ENCODE measurements around the gene TRMT44.

Gene TRMT44

GRCh38 chr4:8451440-8452182 lies 11.0 kb downstream of the TRMT44 start:
- H3K4me2 ChIP-seq (ENCODE audit: insufficient read depth, low read length): no peak overlapping the region
- H3K9me3 ChIP-seq (ENCODE audit: insufficient read depth, low read length, severe bottlenecking): no peaks in the 10 kb centered on the region
- no peak overlapping the region for H3K27ac ChIP-seq (ENCODE audit: low read length)
- no peak overlapping the region for H3K4me3 ChIP-seq (ENCODE audit: low read depth in 1 of 2, low read length in 2 of 2)
- no peak overlapping the region for H3K9ac ChIP-seq (ENCODE audit: low read depth, low read length)
- peaks cover 20% of the 10 kb centered on the region for H4K20me1 ChIP-seq (ENCODE audit: insufficient read depth, low read length)
- H2AFZ ChIP-seq (ENCODE audit: low read depth, low read length): no peak overlapping the region
- ATAC-seq (ENCODE audit: insufficient read depth, low read depth) (no peak), DNase-seq (no peak)
- TF ChIP-seq CTCF (IDR thresholded peaks at IDR 0.05; ENCODE audit: borderline replicate concordance, extremely low read depth, low read length, poor library complexity, severe bottlenecking) (no peak), EZH2 (IDR thresholded peaks at IDR 0.05; ENCODE audit: borderline replicate concordance, low read depth, low read length, severe bottlenecking) (no peak)
- peaks cover 98% of the 10 kb centered on the region for H3K36me3 ChIP-seq (ENCODE audit: insufficient read depth, low read length)
- H3K27me3 ChIP-seq (ENCODE audit: insufficient read depth, low read length, poor library complexity): no peaks in the 10 kb centered on the region
- no peaks in the 10 kb centered on the region for H3K79me2 ChIP-seq (ENCODE audit: insufficient read depth, low read length)
- no peaks in the 10 kb centered on the region for H3K4me1 ChIP-seq (ENCODE audit: insufficient read depth, low read length)

GRCh38 chr4:8453957-8454356 lies 13.4 kb downstream of the TRMT44 start:
- no peak overlapping the region for H3K4me2 ChIP-seq (ENCODE audit: insufficient read depth, low read length)
- H3K36me3 ChIP-seq (ENCODE audit: insufficient read depth, low read length): peaks cover 92% of the 10 kb centered on the region
- H3K9me3 ChIP-seq (ENCODE audit: insufficient read depth, low read length, severe bottlenecking): no peaks in the 10 kb centered on the region
- H3K4me1 ChIP-seq (ENCODE audit: insufficient read depth, low read length): no peaks in the 10 kb centered on the region
- H3K9ac ChIP-seq (ENCODE audit: low read depth, low read length): no peak overlapping the region
- H3K79me2 ChIP-seq (ENCODE audit: insufficient read depth, low read length): no peaks in the 10 kb centered on the region
- TF ChIP-seq CTCF (IDR thresholded peaks at IDR 0.05; ENCODE audit: borderline replicate concordance, extremely low read depth, low read length, poor library complexity, severe bottlenecking) (no peak), EZH2 (IDR thresholded peaks at IDR 0.05; ENCODE audit: borderline replicate concordance, low read depth, low read length, severe bottlenecking) (no peak)
- H3K27ac ChIP-seq (ENCODE audit: low read length): no peak overlapping the region
- H4K20me1 ChIP-seq (ENCODE audit: insufficient read depth, low read length): peaks cover 8% of the 10 kb centered on the region
- DNase-seq: no peak
- no peak for ATAC-seq (ENCODE audit: insufficient read depth, low read depth)
- H3K4me3 ChIP-seq (ENCODE audit: low read depth in 1 of 2, low read length in 2 of 2): no peak overlapping the region
- no peaks in the 10 kb centered on the region for H3K27me3 ChIP-seq (ENCODE audit: insufficient read depth, low read length, poor library complexity)
- H2AFZ ChIP-seq (ENCODE audit: low read depth, low read length): no peak overlapping the region

- no peaks in the 10 kb centered on the region for H3K9me3 ChIP-seq (ENCODE audit: insufficient read depth, low read length, severe bottlenecking)
- H3K27me3 ChIP-seq (ENCODE audit: insufficient read depth, low read length, poor library complexity): no peaks in the 10 kb centered on the region
- TF ChIP-seq CTCF (IDR thresholded peaks at IDR 0.05; ENCODE audit: borderline replicate concordance, extremely low read depth, low read length, poor library complexity, severe bottlenecking) (no peak), EZH2 (IDR thresholded peaks at IDR 0.05; ENCODE audit: borderline replicate concordance, low read depth, low read length, severe bottlenecking) (no peak)
- no peaks in the 10 kb centered on the region for H3K4me1 ChIP-seq (ENCODE audit: insufficient read depth, low read length)
- H3K36me3 ChIP-seq (ENCODE audit: insufficient read depth, low read length): peaks cover 78% of the 10 kb centered on the region
- no peak overlapping the region for H3K4me3 ChIP-seq (ENCODE audit: low read depth in 1 of 2, low read length in 2 of 2)
- H3K4me2 ChIP-seq (ENCODE audit: insufficient read depth, low read length): no peak overlapping the region
- ATAC-seq (ENCODE audit: insufficient read depth, low read depth) (no peak), DNase-seq (no peak)
- H2AFZ ChIP-seq (ENCODE audit: low read depth, low read length): no peak overlapping the region
- H3K79me2 ChIP-seq (ENCODE audit: insufficient read depth, low read length): no peaks in the 10 kb centered on the region
- H3K9ac ChIP-seq (ENCODE audit: low read depth, low read length): no peak overlapping the region
- peaks cover 6% of the 10 kb centered on the region for H4K20me1 ChIP-seq (ENCODE audit: insufficient read depth, low read length)
- H3K27ac ChIP-seq (ENCODE audit: low read length): no peak overlapping the region
Observed at GRCh38 chr4:8457646-8458252, 17.2 kb downstream of the TRMT44 start.
